VCaP (cell line): ENCODE measurements around the gene TRHDE.

Experiments
- H3K27ac ChIP-seq: fragments of 450-650 bp; 2 replicates; pipeline ENCODE4 v1.5.1; 2017
- TF ChIP-seq, protein P1 (sequence below): fragments of 450-650 bp; conservative IDR thresholded peaks from 2 replicates; pipeline ENCODE4 v1.5.1; 2017; ENCODE audit warnings: mild to moderate bottlenecking, moderate library complexity

TRHDE gene

DNA sequence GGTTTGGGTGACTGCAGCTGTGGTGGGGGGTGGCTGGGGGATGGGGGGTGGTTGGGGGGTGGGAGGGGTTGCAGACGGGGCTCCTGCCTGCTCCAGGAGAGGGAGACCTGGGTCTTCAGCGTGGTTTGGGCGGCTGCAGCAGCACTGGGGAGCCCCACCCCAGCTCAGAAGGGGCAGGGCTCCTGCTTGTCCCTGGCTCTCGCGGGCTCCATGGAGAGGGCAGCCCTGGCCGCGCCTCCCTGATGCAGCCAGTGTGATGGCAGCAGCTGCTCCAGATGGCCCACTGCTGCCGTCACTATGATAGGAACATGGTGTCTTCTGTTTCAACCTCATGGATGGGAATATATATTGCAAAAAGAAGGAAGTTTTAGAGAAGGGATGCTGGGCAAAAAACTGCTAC lies 22.9 kb downstream of the TRHDE start:
- H3K27ac ChIP-seq, result no peak overlapping the region

GRCh38 chr12:72295744-72296143 lies 23.6 kb downstream of the TRHDE start:
- TF ChIP-seq, protein P1, sequence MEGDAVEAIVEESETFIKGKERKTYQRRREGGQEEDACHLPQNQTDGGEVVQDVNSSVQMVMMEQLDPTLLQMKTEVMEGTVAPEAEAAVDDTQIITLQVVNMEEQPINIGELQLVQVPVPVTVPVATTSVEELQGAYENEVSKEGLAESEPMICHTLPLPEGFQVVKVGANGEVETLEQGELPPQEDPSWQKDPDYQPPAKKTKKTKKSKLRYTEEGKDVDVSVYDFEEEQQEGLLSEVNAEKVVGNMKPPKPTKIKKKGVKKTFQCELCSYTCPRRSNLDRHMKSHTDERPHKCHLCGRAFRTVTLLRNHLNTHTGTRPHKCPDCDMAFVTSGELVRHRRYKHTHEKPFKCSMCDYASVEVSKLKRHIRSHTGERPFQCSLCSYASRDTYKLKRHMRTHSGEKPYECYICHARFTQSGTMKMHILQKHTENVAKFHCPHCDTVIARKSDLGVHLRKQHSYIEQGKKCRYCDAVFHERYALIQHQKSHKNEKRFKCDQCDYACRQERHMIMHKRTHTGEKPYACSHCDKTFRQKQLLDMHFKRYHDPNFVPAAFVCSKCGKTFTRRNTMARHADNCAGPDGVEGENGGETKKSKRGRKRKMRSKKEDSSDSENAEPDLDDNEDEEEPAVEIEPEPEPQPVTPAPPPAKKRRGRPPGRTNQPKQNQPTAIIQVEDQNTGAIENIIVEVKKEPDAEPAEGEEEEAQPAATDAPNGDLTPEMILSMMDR, result no peak
- no peak overlapping the region for H3K27ac ChIP-seq

More for the DNA sequence above, 22.9 kb downstream of the TRHDE start:
- TF ChIP-seq, protein P1, result no peak

DNA sequence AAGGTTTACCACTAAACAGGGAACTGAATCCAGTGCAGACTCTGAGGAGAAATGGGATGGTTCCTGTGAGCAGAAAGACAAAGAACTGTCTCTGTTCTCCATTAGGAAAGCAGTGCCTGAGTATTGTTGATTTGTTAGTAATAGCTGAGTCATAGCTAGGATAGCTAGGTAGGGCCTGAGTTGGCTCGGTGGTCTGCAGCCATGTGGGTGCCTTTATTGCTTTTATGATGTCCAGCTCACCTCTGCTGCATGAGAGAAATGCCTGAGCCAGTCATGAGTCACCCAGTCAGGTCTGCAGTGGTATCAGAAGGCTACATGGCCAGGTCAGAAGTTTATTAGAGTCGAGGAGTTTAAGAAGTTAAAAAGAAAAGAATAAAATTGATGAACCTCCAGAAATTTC lies 24.2 kb downstream of the TRHDE start:
- TF ChIP-seq, protein P1, result no peak
- H3K27ac ChIP-seq, result no peak overlapping the region

GRCh38 chr12:72297666-72298065 lies 25.5 kb downstream of the TRHDE start:
- no peak overlapping the region for H3K27ac ChIP-seq
- TF ChIP-seq, protein P1, result no peak

DNA sequence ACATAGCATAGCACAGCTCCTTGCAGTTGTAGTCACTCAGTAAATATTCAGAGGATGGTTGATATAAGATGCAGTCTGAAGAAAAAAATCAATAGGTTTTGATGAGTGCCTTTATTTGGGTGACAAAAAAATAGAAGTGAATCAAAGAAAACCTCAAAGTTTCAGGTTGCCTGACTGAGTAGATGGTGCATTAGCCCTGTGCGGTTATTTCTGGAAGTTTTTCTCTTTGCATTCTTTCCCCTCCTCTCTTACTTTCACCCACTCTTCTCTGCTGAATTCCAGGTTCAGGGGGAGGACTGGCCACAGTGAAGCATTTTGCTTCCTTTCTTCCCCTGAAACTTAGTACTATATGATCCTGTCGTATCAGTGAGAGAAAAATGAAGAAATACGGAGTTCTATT lies 28.6 kb downstream of the TRHDE start:
- TF ChIP-seq, protein P1, result no peak
- no peak overlapping the region for H3K27ac ChIP-seq

GRCh38 chr12:72304751-72305150 lies 32.6 kb downstream of the TRHDE start:
- TF ChIP-seq, protein P1, result no peak
- H3K27ac ChIP-seq, result no peak overlapping the region

GRCh38 chr12:72307229-72307628 lies 35.1 kb downstream of the TRHDE start:
- TF ChIP-seq, protein P1, result no peak
- H3K27ac ChIP-seq, result no peak overlapping the region

- no peak overlapping the region for H3K27ac ChIP-seq
- TF ChIP-seq, protein P1, result no peak
These were observed 39.8 kb downstream of the TRHDE start for GRCh38 chr12:72311946-72312345.
